ENCODE data around the gene MAPK8IP3.
A peak's percentile ranks its signal among the peaks of the same experiment; 100 is the strongest.

Gene MAPK8IP3

GRCh38 chr16:1762196-1762878, 56.3 kb downstream of the MAPK8IP3 start:
- DNase-seq (ENCODE audit: low read depth): no peak

GRCh38 chr16:1762879-1763520, 57.0 kb downstream of the MAPK8IP3 start:
- DNase-seq (ENCODE audit: low read depth): no peak

GRCh38 chr16:1763521-1764511, 57.8 kb downstream of the MAPK8IP3 start:
- DNase-seq (ENCODE audit: low read depth): no peak

- no peak for DNase-seq (ENCODE audit: low read depth)
Measured at GRCh38 chr16:1764971-1765370, 59.0 kb downstream of the MAPK8IP3 start.

- no peak for DNase-seq (ENCODE audit: low read depth)
Measured at GRCh38 chr16:1765826-1766225, 59.8 kb downstream of the MAPK8IP3 start.

GRCh38 chr16:1766231-1766630, 60.2 kb downstream of the MAPK8IP3 start:
- no peak for DNase-seq (ENCODE audit: low read depth)

GRCh38 chr16:1766701-1767100, 60.7 kb downstream of the MAPK8IP3 start:
- no peak for DNase-seq (ENCODE audit: low read depth)

- no peak for DNase-seq (ENCODE audit: low read depth)
Measured at GRCh38 chr16:1767116-1767994, 61.4 kb downstream of the MAPK8IP3 start.

- no peak for DNase-seq (ENCODE audit: low read depth)
Measured at GRCh38 chr16:1768061-1768766, 62.2 kb downstream of the MAPK8IP3 start.

- no peak for DNase-seq (ENCODE audit: low read depth)
Measured at GRCh38 chr16:1768767-1769401, 62.9 kb downstream of the MAPK8IP3 start.

- no peak for DNase-seq (ENCODE audit: low read depth)
Measured at GRCh38 chr16:1769402-1770300, 63.7 kb downstream of the MAPK8IP3 start.

- DNase-seq (ENCODE audit: low read depth): peak; percentile 44
Measured at GRCh38 chr16:1770328-1771187, 64.6 kb downstream of the MAPK8IP3 start.

GRCh38 chr16:1771188-1771863, 65.3 kb downstream of the MAPK8IP3 start, which contains the start of gene NME3:
NME3 (minus strand) TSS chr16:1771543; CDS start chr16:1771534, 9 bp downstream.
- DNase-seq (ENCODE audit: low read depth): peak; percentile 56

GRCh38 chr16:1771864-1772361, 65.9 kb downstream of the MAPK8IP3 start:
- no peak for DNase-seq (ENCODE audit: low read depth)

GRCh38 chr16:1772362-1772907, 66.4 kb downstream of the MAPK8IP3 start, which contains the start of gene EME2:
EME2 (plus strand) TSS chr16:1772810; CDS start chr16:1773228, 418 bp downstream.
- no peak for DNase-seq (ENCODE audit: low read depth)

GRCh38 chr16:1772908-1773702, 67.1 kb downstream of the MAPK8IP3 start, which contains the start of gene MRPS34:
MRPS34 (minus strand) TSS chr16:1773134; CDS start chr16:1773119, 15 bp downstream.
- peak; percentile 68 for DNase-seq (ENCODE audit: low read depth)
